HepG2 (cell line): Measurements from ENCODE around the gene NISCH. TPM values are rescaled to one million over a fixed set of nuclear protein-coding genes. Genes with fewer than 3 reads are reported as not detected.

Source experiments
- ATAC-seq: fragments of 200-7000 bp; cut with Tn5 transposase; 3 replicates; pipeline ENCODE4 v1.9.1; 2020; ENCODE audit warnings: mild to moderate bottlenecking, moderate library complexity
- BruUV-seq: library from RNA; stranded (reverse); fragments of 400-500 nt; replicated peaks from 2 replicates; lab custom pipeline; 2021; lab: Mats Ljungman, UMichigan
- CTCF ChIA-PET: fragments of 300-600 bp; formaldehyde crosslinking; extraction: SDS; loops from one replicate; lab custom pipeline; 2021; ENCODE audit warnings: low total read pairs, inconsistent platforms, low intra/inter-chr PET ratio; lab: Yijun Ruan, JAX
- POLR2A ChIA-PET: fragments of 350-600 bp; sonication (Branson Sonifier 250); formaldehyde crosslinking; loops from one replicate; lab custom pipeline; 2020; ENCODE audit warnings: antibody characterized with exemption, inconsistent platforms; lab: Yijun Ruan, JAX
- DNase-seq: peaks from one replicate; pipeline ENCODE4 v3.0.0-alpha.2; 2015; ENCODE audit warnings: low spot score
- FAIRE-seq: peaks from 3 replicates; lab custom pipeline; 2011; peaks lifted over from hg19 to GRCh38; lab: Jason Lieb, UNC
- H2AFZ ChIP-seq: one replicate; pipeline ENCODE4 v1.6.1; 2011; ENCODE audit warnings: low read length, inconsistent platforms
- H3K27ac ChIP-seq: fragments of 300-600 bp; 3 replicates; pipeline ENCODE4 v1.8.0; 2011; ENCODE audit warnings: mixed run types, mild to moderate bottlenecking, mixed read lengths, low read length, inconsistent platforms; ENCODE audit not compliant: insufficient read depth; ENCODE audit errors: extremely low read length
- H3K27me3 ChIP-seq, 2 experiments: fragments of 200-600 bp in 1 of 2; 2 replicates in 1 of 2; 3 replicates in 1 of 2; pipeline versions ENCODE4 v1.6.0 to v1.8.0; 2011; ENCODE audit warnings: low read length in 2 of 2, mild to moderate bottlenecking in 2 of 2, moderate library complexity in 2 of 2, inconsistent platforms in 1 of 2; ENCODE audit not compliant: insufficient read depth in 2 of 2, control insufficient read depth in 1 of 2
- H3K36me3 ChIP-seq, 2 experiments: fragments of 200-600 bp in 1 of 2; replicated peaks in 1 of 2; 2 replicates in 1 of 2; 3 replicates in 1 of 2; pipeline versions ENCODE4 v1.5.1 to v1.8.0; 2011; ENCODE audit warnings: low read length in 2 of 2, inconsistent platforms in 1 of 2; ENCODE audit not compliant: insufficient read depth in 2 of 2, control insufficient read depth in 1 of 2
- H3K4me1 ChIP-seq: 2 replicates; pipeline ENCODE4 v1.5.1; 2012; ENCODE audit warnings: low read length, inconsistent platforms; ENCODE audit not compliant: insufficient read depth
- H3K4me2 ChIP-seq: 2 replicates; pipeline ENCODE4 v1.6.0; 2011; ENCODE audit warnings: low read depth, low read length, inconsistent platforms
- H3K4me3 ChIP-seq, 3 experiments: fragments of 200-600 bp in 1 of 3; sonication (generic), shearing (Covaris generic) in 1 of 3; replicated peaks in 1 of 3; 2 replicates each; pipeline ENCODE4 v1.5.1; 2011 to 2016; ENCODE audit warnings: low read length in 3 of 3, inconsistent platforms in 2 of 3, low read depth in 2 of 3, mild to moderate bottlenecking in 2 of 3, control low read depth in 1 of 3, mixed read lengths in 1 of 3; ENCODE audit not compliant: insufficient read depth in 1 of 3
- H3K79me2 ChIP-seq: one replicate; pipeline ENCODE4 v1.6.1; 2011; ENCODE audit warnings: low read length, inconsistent platforms; ENCODE audit not compliant: insufficient read depth
- H3K9ac ChIP-seq: 2 replicates; pipeline ENCODE4 v1.6.0; 2011; ENCODE audit warnings: mild to moderate bottlenecking, low read depth, low read length, inconsistent platforms; ENCODE audit not compliant: insufficient read depth
- H3K9me3 ChIP-seq: 2 replicates; pipeline ENCODE4 v1.5.1; 2012; ENCODE audit warnings: mild to moderate bottlenecking, low read length
- H4K20me1 ChIP-seq: 2 replicates; pipeline ENCODE4 v1.6.0; 2011; ENCODE audit warnings: inconsistent platforms, mild to moderate bottlenecking, low read length, moderate library complexity; ENCODE audit not compliant: insufficient read depth
- ATAD3A ChIP-seq: sonication (generic); formaldehyde crosslinking; IDR thresholded peaks from 2 replicates; pipeline ENCODE4 v1.4.0; 2020; ENCODE audit warnings: missing genetic modification reagents
- E2F1 ChIP-seq: sonication (generic); formaldehyde crosslinking; IDR thresholded peaks from 2 replicates; pipeline ENCODE4 v1.5.0; 2020; ENCODE audit warnings: missing genetic modification reagents
- FOXK2 ChIP-seq: fragments of 450-650 bp; IDR thresholded peaks from 2 replicates; pipeline ENCODE4 v1.6.1; 2016
- GPN1 ChIP-seq: sonication (generic); formaldehyde crosslinking; IDR thresholded peaks from 2 replicates; pipeline ENCODE4 v1.5.1; 2020; ENCODE audit warnings: missing genetic modification reagents, borderline replicate concordance
- MEF2D ChIP-seq: sonication (generic); formaldehyde crosslinking; IDR thresholded peaks from 2 replicates; pipeline ENCODE4 v1.5.1; 2020; ENCODE audit warnings: mild to moderate bottlenecking, missing genetic modification reagents
- SIN3B ChIP-seq: fragments of 150-350 bp; IDR thresholded peaks from 2 replicates; pipeline ENCODE4 v1.6.1; 2014; ENCODE audit warnings: low read length
- TRAFD1 ChIP-seq: sonication (generic); formaldehyde crosslinking; IDR thresholded peaks from 2 replicates; pipeline ENCODE4 v1.5.1; 2020; ENCODE audit warnings: missing genetic modification reagents, mild to moderate bottlenecking, borderline replicate concordance
- ZMAT5 ChIP-seq: sonication (generic); formaldehyde crosslinking; IDR thresholded peaks from 2 replicates; pipeline ENCODE4 v1.5.0; 2020; ENCODE audit warnings: mild to moderate bottlenecking, low read depth, missing genetic modification reagents, borderline replicate concordance
- ZNF331 ChIP-seq: sonication (generic); formaldehyde crosslinking; IDR thresholded peaks from 2 replicates; pipeline ENCODE4 v1.4.0; 2020; ENCODE audit warnings: missing genetic modification reagents
- ZNF33A ChIP-seq: sonication (generic); formaldehyde crosslinking; IDR thresholded peaks from 2 replicates; pipeline ENCODE4 v1.5.1; 2020; ENCODE audit warnings: missing genetic modification reagents, mild to moderate bottlenecking, moderate library complexity, borderline replicate concordance
- ZNF484 ChIP-seq: sonication (generic); formaldehyde crosslinking; IDR thresholded peaks from 2 replicates; pipeline ENCODE4 v1.5.1; 2020; ENCODE audit warnings: mild to moderate bottlenecking, low read depth, missing genetic modification reagents, borderline replicate concordance
- ZNF576 ChIP-seq: sonication (generic); formaldehyde crosslinking; IDR thresholded peaks from 2 replicates; pipeline ENCODE4 v1.4.0; 2020; ENCODE audit warnings: mild to moderate bottlenecking, missing genetic modification reagents
- ZNF788 ChIP-seq: sonication (generic); formaldehyde crosslinking; IDR thresholded peaks from 2 replicates; pipeline ENCODE4 v1.5.0; 2020; ENCODE audit warnings: mild to moderate bottlenecking, missing genetic modification reagents, borderline replicate concordance
- WGBS: methylation state at CpG from one replicate; pipeline ENCODE4 v1.1.6; 2017; ENCODE audit warnings: low lambda C conversion rate; 5-methylcytosine and 5-hydroxymethylcytosine counted together
- in situ Hi-C: cut with HindIII; loops from 2 replicates; pipeline ENCODE4 v1.10.0; 2017; ENCODE audit warnings: low pct_unique_long_range_greater_than_20kb; ENCODE audit not compliant: extremely low pct_ligation_motif_present
- intact Hi-C: fragments of 100-400 bp; cut with micrococcal nuclease; formaldehyde crosslinking; loops from one replicate; pipeline ENCODE4 v1.10.0; 2022; ENCODE audit not compliant: unreplicated experiment
- polyA plus RNA-seq, 8 experiments: library from polyadenylated mRNA; depleted of rRNA in 3 of 8; stranded (reverse) in 7 of 8; unstranded in 1 of 8; fragments of >200 nt; fragmentation: Illumina TruSeq in 4 of 8; extraction: Trizol in 4 of 8; gene quantifications; 2 replicates each; pipeline versions ENCODE4 v1.2.1 to v1.2.3, GENCODE V29; 2011 to 2016; ENCODE audit warnings: low read depth in 4 of 8, missing spikeins in 1 of 8, mixed read lengths in 1 of 8; ENCODE audit not compliant: insufficient read depth in 1 of 8
- total RNA-seq, 5 experiments: library from RNA; depleted of rRNA; stranded (reverse); fragments of >200 nt; fragmentation: Illumina TruSeq; extraction: Trizol; gene quantifications; 2 replicates each; pipeline ENCODE4 v1.2.3, GENCODE V29; 2016; ENCODE audit warnings: low read depth in 1 of 5

The NISCH gene
- total and polyA plus RNA-seq, 2 of the 13 experiments (the other 11 are each of a cell fraction or from before 2014, with no cell fraction given): 27.0 to 47.6 TPM

DNA sequence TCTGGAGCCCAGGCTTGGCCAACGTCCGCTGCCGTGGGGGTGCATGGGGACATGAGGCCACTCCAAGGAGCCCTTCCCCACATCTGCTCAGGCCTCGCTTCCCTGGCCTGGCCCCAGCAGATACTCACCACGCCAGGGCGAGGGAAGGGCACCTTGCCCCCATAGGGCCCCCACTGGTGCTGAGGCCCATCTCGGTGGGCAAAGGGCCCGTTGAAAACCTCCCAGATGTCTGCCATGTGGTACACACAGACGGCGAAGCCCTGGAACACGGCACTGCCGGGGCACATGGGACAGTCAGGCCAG lies 15.2 kb upstream of the NISCH start (continued):
- TF ChIP-seq TRAFD1 (CRISPR knock-in tag) (no peak), ZNF788 (CRISPR knock-in tag) (no peak), ZMAT5 (no peak)
- TF ChIP-seq, all 625 proteins: peak for 0

GRCh38 chr3:52440671-52441070 lies 14.7 kb upstream of the NISCH start:
- no peaks in the 10 kb centered on the region for H3K9me3 ChIP-seq
- H3K4me1 ChIP-seq: peaks cover 34% of the 10 kb centered on the region
- no peaks in the 10 kb centered on the region for H3K27me3 ChIP-seq
- DNase-seq (no peak), FAIRE-seq (no peak), ATAC-seq (no peak)
- no TSS peak for BruUV-seq
- H3K27ac ChIP-seq: no peak overlapping the region
- H3K9ac ChIP-seq: no peak overlapping the region
- TF ChIP-seq ZNF331: no peak
- no peak for TF ChIP-seq ZNF33A (CRISPR knock-in tag)
- TF ChIP-seq FOXK2: no peak
- TF ChIP-seq GPN1 (CRISPR knock-in tag): no peak
- no peak for TF ChIP-seq SIN3B
- TF ChIP-seq MEF2D (CRISPR knock-in tag): no peak
- no peak for TF ChIP-seq E2F1
- TF ChIP-seq ZNF576 (CRISPR knock-in tag): no peak
- no peak for TF ChIP-seq ZNF484 (CRISPR knock-in tag)
- no peak for TF ChIP-seq ATAD3A (CRISPR knock-in tag)
- in situ Hi-C loops: no loop called here
- 96% methylated on average over 8 of the region's 14 CpGs for WGBS
- H4K20me1 ChIP-seq: no peaks in the 10 kb centered on the region
- H3K4me3 ChIP-seq: no peak overlapping the region
- H3K36me3 ChIP-seq: peaks cover 3 to 7% of the 10 kb centered on the region in 2 experiments; a peak in 2 of 5 replicates
- no peak overlapping the region for H3K4me2 ChIP-seq
- POLR2A ChIA-PET: no interaction called here
- H2AFZ ChIP-seq: no peak overlapping the region
- intact Hi-C loops: no loop called here
- H3K79me2 ChIP-seq: no peaks in the 10 kb centered on the region
- CTCF ChIA-PET: no interaction called here
